GM10266 (cell line): ENCODE measurements around the gene SLC5A11.

ENCODE experiments used
- DNase-seq: peaks from one replicate; pipeline ENCODE4 v3.0.0; 2012; ENCODE audit errors: extremely low spot score
- TF ChIP-seq, protein P1 (sequence below): IDR thresholded peaks from 2 replicates; pipeline ENCODE4 v1.5.1; 2012; ENCODE audit warnings: mild to moderate bottlenecking, low read depth; ENCODE audit not compliant: control insufficient read depth, insufficient read depth; ENCODE audit errors: missing control alignments

SLC5A11 gene

DNA sequence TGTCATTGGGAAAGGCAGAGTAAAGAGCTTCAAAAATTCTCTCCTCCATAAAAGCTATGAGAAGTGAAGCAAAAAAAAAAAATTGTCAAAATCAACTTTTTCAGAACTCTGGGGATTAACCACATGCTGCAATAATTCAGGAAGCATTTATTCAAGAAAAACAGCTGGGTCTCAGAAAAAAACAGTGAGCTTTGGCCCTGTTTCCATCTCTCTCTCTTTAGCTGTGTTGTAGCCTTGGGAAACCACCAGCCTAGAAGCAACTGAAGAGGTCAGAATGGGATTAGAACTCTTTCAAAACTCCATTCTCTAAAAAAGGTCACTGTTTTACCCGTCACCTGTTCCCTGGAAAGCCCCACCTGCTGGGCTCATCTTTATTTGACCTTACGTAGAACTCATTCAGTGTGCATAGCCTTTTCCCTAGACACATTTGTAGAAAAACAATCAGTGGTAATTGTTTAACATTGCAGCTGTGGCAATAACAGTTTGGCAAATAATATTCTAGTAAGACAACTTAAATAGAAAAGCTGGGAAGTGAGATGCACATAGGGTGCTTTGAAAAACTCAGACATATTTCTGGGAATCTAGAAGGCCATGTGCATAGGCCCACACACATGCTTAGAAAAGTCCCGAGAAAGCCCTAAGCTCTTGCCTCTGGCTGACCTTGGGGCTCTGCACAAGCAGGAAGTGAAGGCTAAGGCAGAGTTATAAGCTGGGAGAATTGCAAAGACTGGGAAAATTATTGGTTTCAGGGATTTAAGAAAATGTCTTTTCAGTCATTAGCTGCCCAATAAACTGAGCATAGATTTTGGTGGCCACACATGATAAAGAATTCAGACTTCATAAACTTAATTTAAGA, 18.0 kb downstream of the SLC5A11 start:
- DNase-seq: no peak
- TF ChIP-seq, protein P1, sequence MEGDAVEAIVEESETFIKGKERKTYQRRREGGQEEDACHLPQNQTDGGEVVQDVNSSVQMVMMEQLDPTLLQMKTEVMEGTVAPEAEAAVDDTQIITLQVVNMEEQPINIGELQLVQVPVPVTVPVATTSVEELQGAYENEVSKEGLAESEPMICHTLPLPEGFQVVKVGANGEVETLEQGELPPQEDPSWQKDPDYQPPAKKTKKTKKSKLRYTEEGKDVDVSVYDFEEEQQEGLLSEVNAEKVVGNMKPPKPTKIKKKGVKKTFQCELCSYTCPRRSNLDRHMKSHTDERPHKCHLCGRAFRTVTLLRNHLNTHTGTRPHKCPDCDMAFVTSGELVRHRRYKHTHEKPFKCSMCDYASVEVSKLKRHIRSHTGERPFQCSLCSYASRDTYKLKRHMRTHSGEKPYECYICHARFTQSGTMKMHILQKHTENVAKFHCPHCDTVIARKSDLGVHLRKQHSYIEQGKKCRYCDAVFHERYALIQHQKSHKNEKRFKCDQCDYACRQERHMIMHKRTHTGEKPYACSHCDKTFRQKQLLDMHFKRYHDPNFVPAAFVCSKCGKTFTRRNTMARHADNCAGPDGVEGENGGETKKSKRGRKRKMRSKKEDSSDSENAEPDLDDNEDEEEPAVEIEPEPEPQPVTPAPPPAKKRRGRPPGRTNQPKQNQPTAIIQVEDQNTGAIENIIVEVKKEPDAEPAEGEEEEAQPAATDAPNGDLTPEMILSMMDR: no peak

DNA sequence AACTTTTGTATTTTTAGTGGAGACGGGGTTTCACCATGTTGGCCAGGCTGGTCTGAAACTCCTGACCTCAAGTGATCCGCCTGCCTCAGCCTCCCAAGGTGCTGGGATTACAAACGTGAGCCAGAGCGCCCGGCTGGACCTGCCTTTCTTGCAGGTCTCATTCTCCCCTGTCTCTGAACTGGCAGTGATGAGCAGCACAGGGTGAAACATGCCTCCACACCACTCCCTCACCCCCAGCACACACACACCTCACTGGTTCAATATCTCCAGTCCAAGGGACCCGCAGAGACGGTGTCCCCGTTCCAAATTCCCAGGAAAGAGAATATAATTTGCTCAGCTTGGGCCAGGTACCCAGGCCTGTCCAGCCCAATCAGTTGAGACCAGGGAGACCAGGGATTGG, 23.3 kb downstream of the SLC5A11 start:
- TF ChIP-seq, protein P1: no peak
- DNase-seq: no peak

DNA sequence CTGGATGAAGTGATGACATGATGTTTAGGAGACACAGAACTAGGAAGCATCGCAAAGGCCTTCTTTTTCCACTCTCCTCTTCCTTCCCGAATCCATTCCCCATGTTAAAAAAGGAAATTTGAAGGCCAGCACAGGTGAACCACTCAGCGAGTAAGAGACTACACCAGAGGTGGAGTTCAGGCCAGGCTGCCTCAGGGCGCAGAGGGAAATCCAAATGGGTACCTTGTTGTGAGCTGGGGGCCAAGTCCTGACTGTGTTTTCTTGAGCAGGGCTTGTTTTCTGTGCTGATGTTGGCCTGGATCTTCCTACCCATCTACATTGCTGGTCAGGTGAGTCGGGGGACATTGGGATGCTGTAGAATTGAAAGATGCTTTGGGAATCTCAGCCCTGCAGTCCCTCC, 26.1 kb downstream of the SLC5A11 start:
- DNase-seq: no peak
- TF ChIP-seq, protein P1: no peak

DNA sequence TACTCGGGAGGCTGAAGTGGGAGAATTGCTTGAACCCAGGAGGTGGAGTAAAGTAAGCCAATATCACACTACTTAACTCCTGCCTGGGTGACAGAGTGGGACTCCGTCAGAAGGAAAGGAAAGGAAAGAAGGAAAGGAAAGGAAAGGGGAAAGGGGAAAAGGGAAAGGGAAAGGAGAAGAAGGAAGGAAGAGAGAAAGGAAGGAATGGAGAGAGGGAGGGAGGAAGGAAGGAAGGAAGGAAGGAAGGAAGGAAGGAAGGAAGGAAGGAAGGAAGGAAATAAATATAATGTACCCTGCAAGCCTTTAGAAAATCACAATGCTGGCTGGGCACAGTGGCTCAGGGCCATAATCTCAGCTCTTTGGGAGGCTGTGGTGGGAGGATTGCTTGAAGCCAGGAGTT, 27.3 kb downstream of the SLC5A11 start:
- TF ChIP-seq, protein P1: no peak
- DNase-seq: no peak

DNA sequence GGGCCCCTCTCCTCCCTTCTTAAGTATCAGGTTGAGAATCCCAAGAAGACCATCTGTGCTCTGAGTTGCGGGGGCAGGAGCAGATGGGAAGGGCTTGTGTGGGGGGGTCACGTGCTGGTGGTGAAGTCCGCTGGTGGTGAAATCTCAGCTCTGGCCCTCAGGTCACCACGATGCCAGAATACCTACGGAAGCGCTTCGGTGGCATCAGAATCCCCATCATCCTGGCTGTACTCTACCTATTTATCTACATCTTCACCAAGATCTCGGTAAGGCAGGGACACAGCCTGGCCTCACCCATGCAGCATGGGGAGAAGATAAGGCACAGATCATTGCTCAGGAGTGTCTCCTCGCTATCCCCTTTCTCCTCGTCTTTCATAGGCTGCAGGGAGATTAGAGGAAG, 29.7 kb downstream of the SLC5A11 start:
- TF ChIP-seq, protein P1: no peak
- DNase-seq: no peak

DNA sequence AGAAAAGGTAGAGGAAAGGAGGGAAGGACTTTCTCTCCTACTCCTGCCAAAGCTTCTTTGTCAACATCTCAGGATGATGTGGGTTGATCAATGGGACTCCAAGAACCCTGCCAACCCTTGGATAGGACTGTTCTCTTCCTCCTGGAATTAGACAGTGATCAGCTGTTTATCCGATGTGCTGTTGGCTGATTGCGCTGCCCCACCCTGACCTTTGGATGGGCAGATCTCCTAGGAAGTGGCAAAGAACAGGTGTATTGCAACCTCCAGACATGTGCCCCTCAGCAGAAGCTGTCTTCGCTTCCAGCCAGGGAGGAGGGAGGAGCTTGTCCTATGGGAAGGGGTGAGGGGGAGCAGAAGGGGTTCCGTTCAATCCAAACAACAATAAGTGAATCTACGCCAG, 30.5 kb downstream of the SLC5A11 start:
- no peak for DNase-seq
- TF ChIP-seq, protein P1: no peak

DNA sequence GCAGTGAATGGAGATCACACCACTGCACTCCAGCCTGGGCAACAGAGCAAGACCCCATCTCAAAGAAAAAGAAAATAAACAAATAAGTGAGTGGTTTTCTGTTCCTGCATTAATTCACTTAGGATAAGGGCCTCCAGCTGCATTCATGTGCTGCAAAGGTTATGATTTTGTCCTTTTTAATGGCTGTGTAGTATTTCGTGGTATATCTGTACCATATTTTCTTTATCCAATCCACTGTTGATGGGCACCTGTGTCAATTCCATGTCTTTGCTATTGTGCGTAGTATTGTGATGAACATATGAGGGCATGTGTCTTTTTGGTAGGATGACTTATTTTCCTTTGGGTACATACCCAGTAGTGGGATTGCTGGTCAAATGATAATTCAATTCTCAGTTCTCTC, 33.9 kb downstream of the SLC5A11 start:
- TF ChIP-seq, protein P1: no peak
- DNase-seq: no peak
